Omental fat pad (tissue), 4 donors: ENCODE data around the gene EGLN1. TPM values are rescaled to one million over a fixed set of nuclear protein-coding genes. Genes with fewer than 3 reads are reported as not detected.

Source experiments
- ATAC-seq: fragments of 150-250 bp; one replicate; pipeline ENCODE4 v1.9.1; 2016; ENCODE audit warnings: mild to moderate bottlenecking, moderate library complexity; ENCODE audit not compliant: low FRiP score
- DNase-seq: peaks from one replicate; pipeline ENCODE4 v3.0.0-alpha.2; 2019; ENCODE audit warnings: low spot score
- CTCF ChIP-seq, 3 donors: fragments of 450-650 bp; IDR thresholded peaks; one replicate each; pipeline ENCODE4 v1.5.1; 2016 to 2017; ENCODE audit warnings: antibody characterized with exemption in 3 of 3, mild to moderate bottlenecking in 3 of 3, moderate library complexity in 2 of 3
- total RNA-seq, 4 donors: library from RNA; depleted of rRNA; stranded (reverse); fragments of >200 nt; gene quantifications; one replicate each; pipeline ENCODE4 v1.1.0, GENCODE V29; 2016

The EGLN1 gene
- total RNA-seq, 4 donors from 2014 or later = 24.6 to 48.2 (median 37.2) TPM

DNA sequence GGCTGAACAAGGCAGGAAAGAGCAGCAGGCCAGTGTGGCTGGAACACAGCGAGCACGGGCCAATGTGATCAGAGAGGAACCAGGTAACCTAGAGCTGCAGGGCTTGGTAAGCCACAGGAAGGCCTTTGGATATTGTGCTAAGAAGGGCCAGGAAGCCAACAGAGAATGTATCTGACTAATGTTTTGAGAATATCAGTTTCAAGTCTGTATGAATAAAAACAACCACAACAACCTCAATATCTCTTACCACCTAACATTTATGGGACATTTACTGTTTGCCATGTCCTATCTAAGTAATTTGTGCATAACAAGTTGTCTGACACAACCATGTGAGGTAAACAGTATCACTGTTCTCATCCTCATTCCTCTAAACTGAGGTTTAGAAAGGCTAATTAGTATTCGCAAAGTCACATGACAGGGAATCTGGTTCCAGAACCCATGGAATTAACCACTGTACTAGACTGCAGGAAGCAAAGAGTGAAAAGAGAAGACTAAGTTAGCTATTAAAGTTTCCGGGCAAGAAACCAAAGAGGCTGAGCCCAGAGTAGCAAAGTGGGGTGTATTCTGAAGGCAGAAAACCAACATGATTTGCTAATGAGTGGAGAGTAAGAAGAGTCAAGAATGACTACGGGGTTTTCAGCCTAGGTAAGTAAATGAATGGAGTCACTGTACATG is 45.1 kb downstream of the EGLN1 start:
- DNase-seq (no peak), ATAC-seq (no peak)
- TF ChIP-seq CTCF (IDR thresholded peaks at IDR 0.05) = no peak

- DNase-seq (no peak), ATAC-seq (no peak)
- no peak for TF ChIP-seq CTCF (IDR thresholded peaks at IDR 0.05)
Observed at GRCh38 chr1:231376101-231376500, 46.0 kb downstream of the EGLN1 start.

GRCh38 chr1:231374394-231374793 is 47.7 kb downstream of the EGLN1 start:
- ATAC-seq (no peak), DNase-seq (no peak)
- no peak for TF ChIP-seq CTCF (IDR thresholded peaks at IDR 0.05)

- no peak for DNase-seq
- no peak for ATAC-seq
- TF ChIP-seq CTCF (IDR thresholded peaks at IDR 0.05) = no peak
Observed at GRCh38 chr1:231372501-231372900, 49.6 kb downstream of the EGLN1 start.

DNA sequence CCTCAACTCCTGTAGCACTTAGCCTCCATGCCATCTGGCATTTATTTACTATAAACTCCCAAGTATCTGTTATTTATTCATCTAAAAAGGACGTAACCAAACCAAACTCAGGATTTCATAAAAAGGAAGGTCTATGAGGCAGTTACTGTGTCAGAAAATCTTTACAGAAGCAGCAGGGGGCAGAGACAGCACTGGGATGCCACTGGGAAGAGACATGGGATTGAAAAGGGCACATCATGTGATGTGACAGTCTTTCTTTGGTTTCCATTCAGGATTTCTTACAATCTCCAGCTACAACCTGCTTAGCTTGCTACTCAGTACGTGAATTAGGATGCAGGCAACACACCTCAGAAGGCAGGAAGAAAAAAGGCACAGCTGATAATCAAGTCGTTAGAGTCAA is 52.8 kb downstream of the EGLN1 start:
- no peak for DNase-seq
- no peak for TF ChIP-seq CTCF (IDR thresholded peaks at IDR 0.05)
- ATAC-seq = no peak

DNA sequence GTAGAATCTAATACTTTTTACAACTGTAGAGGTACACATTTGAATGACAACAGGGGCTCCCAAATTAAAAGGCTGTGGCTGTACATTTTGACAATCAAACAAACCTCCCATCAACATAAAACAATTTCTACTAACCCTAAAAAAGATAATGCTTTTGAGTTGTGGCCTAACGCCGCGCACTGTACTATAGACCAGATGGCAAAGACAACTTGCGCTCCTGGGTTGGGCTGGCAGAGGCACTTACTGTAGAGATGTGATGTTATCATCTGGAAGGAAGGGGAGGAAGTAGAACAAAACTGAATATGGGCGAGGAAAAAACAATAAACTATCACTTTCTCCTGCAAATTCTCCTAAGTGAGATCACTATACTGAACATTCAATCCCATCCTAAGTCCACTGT is 57.9 kb downstream of the EGLN1 start:
- no peak for TF ChIP-seq CTCF (IDR thresholded peaks at IDR 0.05)

GRCh38 chr1:231363624-231364023 is 58.5 kb downstream of the EGLN1 start:
- DNase-seq (no peak), ATAC-seq (no peak)
- no peak for TF ChIP-seq CTCF (IDR thresholded peaks at IDR 0.05)

More for the DNA sequence above, 57.9 kb downstream of the EGLN1 start:
- no peak for DNase-seq
- no peak for ATAC-seq
